HCEC 1CT (cell line): ENCODE measurements around the gene FAM240B.

ENCODE experiments used
- DNase-seq: peaks from one replicate; pipeline ENCODE4 v3.0.0-alpha.2; 2017

The FAM240B gene

DNA sequence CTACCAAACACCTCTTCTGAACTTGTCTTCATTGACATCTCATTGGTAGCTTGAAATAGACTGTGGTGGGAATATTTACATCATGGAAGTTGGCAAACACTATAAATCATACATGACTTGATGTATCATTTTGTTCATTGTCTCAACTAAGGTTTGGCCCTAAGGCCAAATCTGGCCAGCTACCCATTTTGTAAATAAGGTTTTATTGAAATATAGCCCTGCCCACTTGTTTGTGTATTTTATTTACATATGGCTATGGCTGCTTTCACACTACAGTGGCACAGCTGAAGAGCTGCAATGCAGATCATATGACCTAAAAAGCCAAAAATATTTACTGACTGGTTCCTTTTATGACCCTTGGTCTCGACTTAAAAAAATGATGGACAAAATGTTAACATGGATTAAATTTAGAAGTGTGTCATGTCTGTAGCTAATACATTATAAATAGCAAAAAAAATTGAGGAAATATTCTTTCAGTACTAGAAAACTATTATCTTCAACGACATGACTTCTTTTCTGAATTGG is 22.1 kb downstream of the FAM240B start:
- no peak for DNase-seq

DNA sequence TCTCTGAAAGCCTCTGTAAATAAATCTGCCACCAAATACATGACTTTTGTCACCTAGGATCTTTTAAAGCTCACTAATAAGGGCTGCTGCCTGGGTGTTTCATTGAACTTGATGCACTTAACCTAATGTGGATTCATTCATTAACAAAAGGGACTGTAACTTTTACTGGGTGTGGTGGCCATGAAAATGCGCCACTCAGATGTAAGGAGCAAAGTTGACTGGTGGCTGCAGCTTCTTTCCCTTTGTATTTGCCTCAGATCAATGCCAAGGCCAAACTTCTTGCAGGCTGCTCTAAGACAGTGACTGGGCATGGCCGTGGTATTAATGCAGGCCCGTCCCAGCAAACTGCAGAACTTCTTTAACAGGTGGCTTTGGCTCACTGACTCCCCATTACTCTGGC is 22.9 kb downstream of the FAM240B start:
- DNase-seq = no peak

DNA sequence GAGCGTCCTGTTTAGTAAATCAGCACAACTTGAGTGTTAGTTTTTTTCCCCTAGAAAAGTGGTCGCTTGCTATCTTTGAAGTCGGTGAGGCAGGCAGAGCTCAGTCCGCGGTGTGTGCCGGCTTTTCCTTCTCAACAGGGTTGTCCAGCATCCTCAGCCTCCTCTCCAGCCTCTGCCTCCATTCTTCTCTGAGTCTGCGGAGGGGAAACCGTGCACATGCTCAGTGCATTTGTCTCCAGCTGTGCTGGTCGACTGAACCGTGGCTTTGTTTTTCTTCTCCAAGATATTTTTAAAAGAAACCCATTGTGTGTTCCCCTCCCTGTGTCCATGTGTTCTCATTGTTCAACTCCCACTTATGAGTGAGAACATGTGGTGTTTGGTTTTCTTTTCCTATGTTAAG is 25.3 kb downstream of the FAM240B start:
- DNase-seq = no peak

GRCh38 chr9:38692707-38693106 is 27.2 kb downstream of the FAM240B start:
- no peak for DNase-seq

- no peak for DNase-seq
These were observed 29.4 kb downstream of the FAM240B start for GRCh38 chr9:38690574-38690973.

- DNase-seq = no peak
These were observed 30.3 kb downstream of the FAM240B start for GRCh38 chr9:38689678-38690077.

- DNase-seq = no peak
These were observed 31.9 kb downstream of the FAM240B start for GRCh38 chr9:38687992-38688391.

GRCh38 chr9:38687389-38687842 is 32.5 kb downstream of the FAM240B start:
- DNase-seq = no peak

GRCh38 chr9:38686933-38687332 is 33.0 kb downstream of the FAM240B start:
- DNase-seq = no peak

GRCh38 chr9:38685535-38685934 is 34.4 kb downstream of the FAM240B start:
- DNase-seq = no peak

GRCh38 chr9:38683336-38683735 is 36.6 kb downstream of the FAM240B start:
- DNase-seq = no peak

DNA sequence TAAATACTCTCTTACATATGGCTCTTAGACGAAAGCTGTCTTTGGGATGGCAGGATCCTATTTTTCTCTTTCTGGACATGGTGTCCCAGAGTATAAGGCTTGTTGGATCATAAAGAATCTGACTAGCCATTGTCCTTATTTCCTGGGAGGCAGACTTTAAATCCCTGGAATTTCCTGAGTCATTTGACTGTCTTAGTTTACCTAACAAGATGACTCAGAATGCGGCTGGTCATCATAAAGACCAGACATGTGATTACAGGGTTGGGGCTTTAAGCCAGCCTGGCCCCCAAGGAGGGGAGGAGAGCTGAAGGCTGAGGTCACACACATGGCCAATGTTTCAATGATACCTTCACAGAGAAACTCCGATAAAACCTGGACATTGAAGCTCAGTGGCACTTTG is 37.2 kb downstream of the FAM240B start:
- DNase-seq = peak; percentile 3

- DNase-seq = no peak
These were observed 38.1 kb downstream of the FAM240B start for GRCh38 chr9:38681747-38682227.

- DNase-seq = no peak
These were observed 39.0 kb downstream of the FAM240B start for GRCh38 chr9:38680837-38681445.

DNA sequence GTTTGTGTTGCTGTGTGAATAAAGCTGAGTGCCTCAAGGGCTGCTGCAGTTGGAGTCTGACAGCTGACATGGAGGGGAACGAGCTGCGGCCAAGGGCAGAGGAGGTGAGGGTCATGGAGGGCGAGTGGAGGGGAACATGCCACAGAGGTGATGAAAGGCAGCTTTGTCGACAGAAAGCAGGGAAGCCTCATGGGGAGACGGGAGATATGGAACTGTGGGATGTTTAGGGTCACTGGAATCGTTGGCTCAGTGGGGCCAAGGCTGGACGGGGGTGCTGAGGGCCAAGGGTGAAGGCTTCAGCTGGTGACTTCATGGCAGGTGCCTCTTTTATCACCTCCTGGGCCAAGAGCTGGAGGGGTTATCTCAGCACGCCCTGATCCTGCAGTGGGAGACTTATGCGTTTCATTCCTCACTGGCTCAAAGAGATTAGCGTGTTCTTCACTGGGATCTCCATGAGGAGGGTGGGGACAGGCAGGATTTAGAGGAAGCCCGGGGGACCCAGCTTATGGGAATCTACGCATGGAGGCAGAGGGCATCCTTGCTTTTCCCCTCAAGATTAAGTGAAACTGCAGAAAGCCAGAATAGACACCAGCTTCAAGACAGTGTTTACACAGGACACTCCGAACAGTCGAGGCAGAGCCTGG is 42.2 kb downstream of the FAM240B start:
- DNase-seq = no peak

- no peak for DNase-seq
These were observed 44.1 kb downstream of the FAM240B start for GRCh38 chr9:38675831-38676230.

GRCh38 chr9:38675211-38675610 is 44.7 kb downstream of the FAM240B start:
- no peak for DNase-seq

DNA sequence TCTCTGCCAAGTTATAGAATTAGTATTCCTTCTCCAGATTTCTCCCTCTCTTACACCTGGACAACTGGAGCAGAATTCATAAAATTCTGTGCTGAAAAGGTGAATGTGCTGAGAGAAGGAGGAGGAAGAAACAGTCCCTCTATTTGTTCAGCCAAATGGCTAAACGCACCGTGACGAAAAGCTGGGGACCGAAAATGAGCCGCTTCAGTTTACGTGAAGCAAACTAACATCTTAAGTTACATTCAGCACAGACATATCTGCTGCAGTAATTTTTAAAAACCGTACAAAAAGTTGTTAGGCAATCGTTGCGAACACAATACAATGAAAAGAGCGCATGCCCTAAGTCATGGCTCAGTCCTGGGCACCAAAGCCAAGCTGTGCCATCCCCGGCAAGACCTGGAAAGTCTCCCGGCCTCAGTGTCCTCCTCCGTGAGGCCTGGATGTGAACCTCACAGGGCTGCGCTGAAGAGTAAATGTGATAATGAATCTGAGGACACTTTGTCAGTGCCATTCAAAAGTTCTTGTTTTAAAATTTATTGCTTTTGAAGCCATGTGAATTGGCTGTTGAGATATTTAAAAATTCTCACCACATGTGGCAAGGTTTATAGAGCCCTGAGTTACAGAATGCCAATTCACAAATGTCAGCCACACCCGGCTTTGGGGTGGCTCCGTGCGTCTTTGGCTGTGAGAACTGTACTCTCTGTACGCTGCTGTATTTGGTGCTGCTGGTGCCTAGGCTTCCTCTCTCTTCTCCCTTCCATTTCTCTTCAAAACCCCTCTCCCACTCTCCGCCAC is 46.3 kb downstream of the FAM240B start:
- no peak for DNase-seq

GRCh38 chr9:38671748-38672147 is 48.2 kb downstream of the FAM240B start:
- no peak for DNase-seq

DNA sequence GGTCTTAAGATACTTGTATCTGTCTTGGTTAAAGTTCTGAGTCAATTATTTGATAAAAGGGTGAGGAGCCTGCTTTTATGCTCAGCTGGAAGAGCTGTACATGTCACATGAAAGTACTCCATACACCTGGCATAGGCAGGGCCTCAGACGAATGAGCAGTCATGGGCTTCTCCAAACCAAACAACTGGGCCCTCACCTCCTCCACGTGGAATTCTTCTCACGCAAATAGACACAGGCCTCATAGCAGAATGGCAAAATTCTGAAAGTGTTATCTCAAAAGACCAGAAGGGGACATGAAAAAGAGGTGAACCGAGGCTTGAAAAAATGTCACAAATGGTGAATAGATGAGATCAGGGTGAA is 48.6 kb downstream of the FAM240B start:
- no peak for DNase-seq

- DNase-seq = no peak
These were observed 49.2 kb downstream of the FAM240B start for GRCh38 chr9:38670542-38671371.

DNA sequence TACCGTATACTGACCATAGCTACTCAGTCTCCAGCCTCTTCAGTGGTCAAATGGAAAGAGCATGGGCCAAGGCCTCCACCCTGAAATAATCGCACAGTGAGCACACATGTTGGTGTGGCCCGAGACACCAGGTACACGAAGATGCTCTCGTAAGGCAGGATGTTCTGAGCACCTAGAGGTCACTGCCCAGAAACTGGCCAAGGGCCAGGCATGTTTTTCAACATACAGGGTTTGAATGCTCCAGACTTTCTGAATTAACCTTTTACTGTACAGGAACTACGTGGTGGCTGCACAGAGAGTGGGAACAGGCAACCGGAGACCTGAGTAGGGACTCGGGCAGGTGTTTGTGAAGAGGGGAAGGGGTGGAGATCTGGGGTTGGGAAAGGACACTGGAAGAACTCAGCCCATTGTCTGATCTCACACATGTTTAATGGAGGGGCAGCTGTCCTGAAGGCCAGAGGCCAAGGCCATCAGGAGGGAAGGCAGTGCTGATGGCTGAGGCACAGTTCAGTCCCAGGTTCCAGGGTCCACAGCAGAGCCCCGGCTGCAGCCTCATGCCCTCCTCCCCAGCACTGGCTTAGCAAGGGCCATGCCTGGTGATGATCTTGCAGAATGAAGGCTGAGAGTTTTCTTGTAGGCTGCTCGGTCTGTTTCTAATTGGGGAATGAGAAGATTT is 51.0 kb downstream of the FAM240B start:
- DNase-seq = no peak
